ENCODE results near the gene PABPN1L. TPM values are rescaled to one million over a fixed set of nuclear protein-coding genes. Genes with fewer than 3 reads are reported as not detected.
A peak's percentile ranks its signal among the peaks of the same experiment; 100 is the strongest.

Gene PABPN1L
- total and polyA plus RNA-seq, 2 of the 13 experiments (the other 11 are each of a cell fraction or from before 2014, with no cell fraction given) = not detected

GRCh38 chr16:88856828-88857727 is 9.4 kb downstream of the PABPN1L start, which contains the start of the genes GALNS and TRAPPC2L (continued):
- TF ChIP-seq ZSCAN21 (CRISPR knock-in tag; IDR thresholded peaks at IDR 0.05; ENCODE audit: borderline replicate concordance) (no peak; the same call in 1 of the 2 replicates), ZBTB10 (CRISPR knock-in tag; IDR thresholded peaks at IDR 0.05; ENCODE audit: borderline replicate concordance) (peak; percentile 51; the same call in 1 of the 2 replicates), ZNF280D (CRISPR knock-in tag; IDR thresholded peaks at IDR 0.05) (no peak), ZNF777 (CRISPR knock-in tag; IDR thresholded peaks at IDR 0.05) (peak; percentile 88; the same call in 1 of the 2 replicates), KDM5A (IDR thresholded peaks at IDR 0.05; ENCODE audit: borderline replicate concordance, low read length) (peak; percentile 96), ZNF766 (CRISPR knock-in tag; IDR thresholded peaks at IDR 0.05; ENCODE audit: borderline replicate concordance) (no peak), ZNF7 (CRISPR knock-in tag; IDR thresholded peaks at IDR 0.05) (no peak), NFKB2 (CRISPR knock-in tag; IDR thresholded peaks at IDR 0.05; ENCODE audit: borderline replicate concordance) (peak; percentile 83), SMYD3 (CRISPR knock-in tag; IDR thresholded peaks at IDR 0.05) (no peak), TAF1 (CRISPR knock-in tag; IDR thresholded peaks at IDR 0.05) (peak; percentile 98), ZBED4 (CRISPR knock-in tag; IDR thresholded peaks at IDR 0.05; ENCODE audit: borderline replicate concordance) (no peak), HMGXB4 (CRISPR knock-in tag; IDR thresholded peaks at IDR 0.05; ENCODE audit: borderline replicate concordance in 1 of 2, low read depth in 1 of 2) (peak; percentile 78 to 80), NFKBIZ (CRISPR knock-in tag; IDR thresholded peaks at IDR 0.05) (peak; percentile 62; the same call in 1 of the 2 replicates), MXD1 (CRISPR knock-in tag; IDR thresholded peaks at IDR 0.05) (peak; percentile 71)

Measured in HepG2 (cell line).